ENCODE results near the gene SCGB1A1.

Gene SCGB1A1

GRCh38 chr11:62458212-62459002 is 39.6 kb downstream of the SCGB1A1 start:
- H3K4me3 ChIP-seq (ENCODE audit: low read depth, low read length): no peak overlapping the region
- no peak for TF ChIP-seq CTCF (IDR thresholded peaks at IDR 0.05; ENCODE audit: borderline replicate concordance, insufficient read depth, low read depth, low read length)

GRCh38 chr11:62459080-62459479 is 40.2 kb downstream of the SCGB1A1 start:
- no peak for TF ChIP-seq CTCF (IDR thresholded peaks at IDR 0.05; ENCODE audit: borderline replicate concordance, insufficient read depth, low read depth, low read length)
- no peak overlapping the region for H3K4me3 ChIP-seq (ENCODE audit: low read depth, low read length)

GRCh38 chr11:62461740-62462507 is 43.1 kb downstream of the SCGB1A1 start:
- no peak overlapping the region for H3K4me3 ChIP-seq (ENCODE audit: low read depth, low read length)
- no peak for TF ChIP-seq CTCF (IDR thresholded peaks at IDR 0.05; ENCODE audit: borderline replicate concordance, insufficient read depth, low read depth, low read length)

GRCh38 chr11:62462508-62462892 is 43.7 kb downstream of the SCGB1A1 start:
- no peak overlapping the region for H3K4me3 ChIP-seq (ENCODE audit: low read depth, low read length)
- TF ChIP-seq CTCF (IDR thresholded peaks at IDR 0.05; ENCODE audit: borderline replicate concordance, insufficient read depth, low read depth, low read length): no peak

GRCh38 chr11:62463121-62463542 is 44.3 kb downstream of the SCGB1A1 start:
- TF ChIP-seq CTCF (IDR thresholded peaks at IDR 0.05; ENCODE audit: borderline replicate concordance, insufficient read depth, low read depth, low read length): no peak
- no peak overlapping the region for H3K4me3 ChIP-seq (ENCODE audit: low read depth, low read length)

- TF ChIP-seq CTCF (IDR thresholded peaks at IDR 0.05; ENCODE audit: borderline replicate concordance, insufficient read depth, low read depth, low read length): no peak
- H3K4me3 ChIP-seq (ENCODE audit: low read depth, low read length): no peak overlapping the region
Measured at GRCh38 chr11:62464655-62465054, 45.8 kb downstream of the SCGB1A1 start.

Data from GM12875 (cell line).